Coronary artery (tissue), 2 donors: ENCODE results near the gene PTMA.

Experiments used
- DNase-seq: peaks from one replicate; pipeline ENCODE4 v3.0.0-alpha.2; 2017; ENCODE audit warnings: low spot score
- H3K27ac ChIP-seq, 2 donors: fragments of 200-600 bp; sonication (generic); one replicate each; pipeline ENCODE4 v1.5.1; 2016 to 2019
- H3K4me3 ChIP-seq: fragments of 200-600 bp; sonication (generic); 2 replicates; pipeline ENCODE4 v1.5.1; 2016; ENCODE audit warnings: mild to moderate bottlenecking, moderate library complexity
- CTCF ChIP-seq: fragments of 200-600 bp; sonication (generic); IDR thresholded peaks from one replicate; pipeline ENCODE4 v1.5.1; 2019; ENCODE audit warnings: antibody characterized with exemption

PTMA gene

GRCh38 chr2:231689124-231689893, 19.0 kb upstream of the PTMA start:
- Histone ChIP-seq H3K27ac (no peak overlapping the region), H3K4me3 (no peak overlapping the region)
- no peak for TF ChIP-seq CTCF
- DNase-seq: no peak

DNA sequence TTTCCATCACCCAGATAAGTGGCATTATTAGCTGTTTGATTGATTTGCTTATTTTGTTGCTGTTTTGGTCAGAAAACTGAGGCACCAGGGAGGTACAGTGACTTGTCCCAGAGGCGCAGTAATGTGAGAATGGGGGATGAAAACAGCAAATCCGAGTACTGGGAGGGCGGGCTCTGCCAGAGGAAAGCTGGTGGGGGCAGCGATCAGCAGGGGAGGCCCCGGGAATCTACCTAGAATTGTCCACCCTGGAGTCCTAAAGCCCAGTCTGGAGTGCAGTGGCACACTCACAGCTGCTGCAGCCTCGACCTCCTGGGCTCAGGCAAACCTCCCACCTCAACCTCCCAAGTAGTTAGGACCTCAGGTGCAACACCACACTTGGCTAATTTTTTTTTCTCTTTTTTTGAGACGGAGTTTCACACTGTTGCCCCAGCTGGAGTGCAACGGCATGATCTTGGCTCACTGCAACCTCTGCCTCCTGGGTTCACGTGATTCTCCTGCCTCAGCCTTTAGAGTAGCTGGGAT, 17.0 kb upstream of the PTMA start:
- no peak overlapping the region for H3K4me3 ChIP-seq
- no peak for DNase-seq
- H3K27ac ChIP-seq: no peak overlapping the region
- no peak for TF ChIP-seq CTCF

DNA sequence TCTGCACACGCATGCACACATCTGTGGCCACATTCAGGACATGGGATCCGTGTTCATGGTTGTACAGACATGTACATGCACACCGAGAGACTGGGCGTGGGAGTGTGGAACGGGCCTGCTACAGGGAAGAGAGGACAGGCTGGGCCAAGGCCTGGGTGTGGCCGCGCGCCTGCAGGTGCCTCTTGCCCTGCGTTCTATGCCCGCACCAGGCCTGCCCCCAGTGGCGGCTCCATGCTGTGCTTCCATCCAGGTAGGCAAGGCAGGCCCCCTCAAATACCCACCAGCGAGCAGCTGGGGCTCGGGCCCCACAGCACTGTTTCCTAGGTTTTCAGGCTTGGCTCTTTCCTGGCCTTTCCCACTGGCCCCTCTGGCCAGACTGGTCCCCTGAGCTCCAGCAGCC, 15.5 kb upstream of the PTMA start:
- no peak overlapping the region for H3K27ac ChIP-seq
- DNase-seq: no peak
- H3K4me3 ChIP-seq: no peak overlapping the region
- TF ChIP-seq CTCF: no peak

DNA sequence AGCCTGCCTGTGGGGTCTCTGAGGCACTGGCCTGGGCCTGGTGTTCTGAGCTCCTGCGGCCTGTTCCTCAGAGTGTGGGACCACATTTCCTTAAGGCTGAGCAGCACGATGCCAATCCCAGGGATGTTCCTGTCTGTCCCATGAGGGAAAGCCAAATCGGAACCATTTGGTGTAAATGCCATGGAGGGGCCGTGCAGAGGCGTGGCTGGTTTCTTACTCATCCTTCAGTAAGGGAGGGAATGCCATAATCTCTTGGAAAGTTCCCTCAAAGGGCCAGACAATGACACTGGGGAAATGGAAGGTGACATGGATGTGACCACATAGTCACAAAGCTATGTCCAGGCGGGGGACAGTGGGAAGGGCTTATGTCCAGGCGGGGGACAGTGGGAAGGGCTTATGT, 14.4 kb upstream of the PTMA start:
- TF ChIP-seq CTCF: no peak
- no peak for DNase-seq
- H3K27ac ChIP-seq: no peak overlapping the region
- no peak overlapping the region for H3K4me3 ChIP-seq

DNA sequence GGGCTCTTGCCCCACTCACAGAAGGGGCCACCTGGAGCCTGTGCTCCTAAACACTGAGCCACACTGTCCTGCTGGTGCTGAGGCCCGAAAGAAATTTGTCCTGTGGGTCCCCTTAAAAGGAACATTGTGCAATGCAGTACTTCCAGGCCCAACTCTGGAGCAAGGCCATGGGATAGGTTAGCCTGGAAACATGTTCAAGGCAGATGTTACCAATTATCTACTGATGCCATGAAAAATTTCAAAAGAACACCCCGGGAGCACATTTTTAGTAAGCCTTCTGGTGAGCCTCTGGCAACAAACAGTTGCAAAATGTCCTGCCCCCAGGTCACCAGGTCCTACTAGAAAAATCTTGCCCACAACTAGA, 12.3 kb upstream of the PTMA start:
- Histone ChIP-seq H3K27ac (peak overlapping the region in 1 of 2 donors; percentile 37), H3K4me3 (no peak overlapping the region)
- DNase-seq: no peak
- no peak for TF ChIP-seq CTCF

- DNase-seq: no peak
- no peak overlapping the region for H3K27ac ChIP-seq
- TF ChIP-seq CTCF: no peak
- H3K4me3 ChIP-seq: no peak overlapping the region
Observed at GRCh38 chr2:231699006-231699405, 9.3 kb upstream of the PTMA start.
